ENCODE data around the gene CDKL1.
A peak's percentile ranks its signal among the peaks of the same experiment; 100 is the strongest.

The CDKL1 gene

DNA sequence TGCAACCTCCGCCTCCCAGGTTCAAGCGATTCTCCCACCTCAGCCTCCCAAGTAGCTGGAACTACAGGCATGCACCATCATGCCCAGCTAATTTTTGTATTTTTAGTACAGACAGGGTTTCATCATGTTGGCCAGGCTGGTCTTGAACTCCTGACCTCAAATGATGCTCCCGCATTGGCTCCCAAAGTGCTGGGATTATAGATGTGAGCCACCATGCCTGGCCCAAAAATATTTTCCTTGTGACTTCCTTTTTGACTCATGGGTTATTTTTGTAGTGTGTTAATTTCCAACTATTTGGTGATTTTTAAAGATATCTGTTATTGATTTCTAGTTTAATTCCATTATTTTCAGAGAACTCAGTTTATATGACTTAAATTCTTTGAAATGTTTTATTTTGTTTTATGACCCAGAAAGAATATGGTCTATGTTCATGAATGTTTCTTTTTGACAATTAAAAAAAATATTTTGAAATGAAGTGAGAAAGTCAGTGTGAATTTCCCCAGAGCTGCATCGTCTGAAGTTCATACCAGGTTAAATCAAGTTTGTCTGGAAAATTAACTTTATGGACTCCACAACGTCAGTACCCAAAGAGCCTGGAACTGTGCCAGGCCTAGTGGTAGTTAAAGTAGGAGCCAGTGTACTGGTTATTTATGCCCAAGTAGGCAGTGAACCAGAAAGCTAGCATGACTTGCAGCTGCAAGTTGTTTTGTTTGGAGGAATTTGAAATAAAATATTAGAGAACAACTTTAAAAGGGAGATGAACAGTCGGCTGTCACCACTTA, 2.8 kb upstream of the CDKL1 start:
- H3K27ac Mint-ChIP-seq = no peak overlapping the region
- H3K36me3 Mint-ChIP-seq (ENCODE audit: low read depth) = no peaks in the 10 kb centered on the region
- ATAC-seq (no peak), DNase-seq (no peak)
- no peak overlapping the region for H3K4me3 Mint-ChIP-seq
- peaks cover 12% of the 10 kb centered on the region for H3K4me1 Mint-ChIP-seq
- no peaks in the 10 kb centered on the region for H3K9me3 Mint-ChIP-seq
- H3K27me3 Mint-ChIP-seq = peaks cover 13% of the 10 kb centered on the region

DNA sequence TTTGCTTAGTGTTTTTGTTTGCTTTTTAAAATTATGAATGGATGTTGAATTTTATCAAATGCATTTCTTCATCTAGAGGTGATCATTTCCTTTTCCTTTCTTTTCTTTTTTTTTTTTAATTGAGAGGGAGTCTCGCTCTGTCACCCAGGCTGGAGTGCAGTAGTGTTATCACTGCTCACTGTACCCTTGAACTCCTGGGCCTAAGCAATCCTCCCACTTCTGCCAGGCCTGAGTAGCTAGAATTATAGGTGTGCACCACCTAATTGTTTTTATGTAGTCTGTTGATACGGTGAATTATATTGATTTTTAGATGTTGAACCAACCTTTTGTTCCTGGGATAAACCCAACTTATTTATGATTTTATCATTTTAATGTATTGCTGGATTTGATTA, 1.5 kb upstream of the CDKL1 start:
- ATAC-seq (no peak), DNase-seq (no peak)
- Mint-ChIP-seq H3K4me1 (peaks cover 10% of the 10 kb centered on the region), H3K4me3 (no peak overlapping the region), H3K27ac (no peak overlapping the region), H3K36me3 (ENCODE audit: low read depth) (no peaks in the 10 kb centered on the region), H3K27me3 (peaks cover 13% of the 10 kb centered on the region), H3K9me3 (no peaks in the 10 kb centered on the region)

DNA sequence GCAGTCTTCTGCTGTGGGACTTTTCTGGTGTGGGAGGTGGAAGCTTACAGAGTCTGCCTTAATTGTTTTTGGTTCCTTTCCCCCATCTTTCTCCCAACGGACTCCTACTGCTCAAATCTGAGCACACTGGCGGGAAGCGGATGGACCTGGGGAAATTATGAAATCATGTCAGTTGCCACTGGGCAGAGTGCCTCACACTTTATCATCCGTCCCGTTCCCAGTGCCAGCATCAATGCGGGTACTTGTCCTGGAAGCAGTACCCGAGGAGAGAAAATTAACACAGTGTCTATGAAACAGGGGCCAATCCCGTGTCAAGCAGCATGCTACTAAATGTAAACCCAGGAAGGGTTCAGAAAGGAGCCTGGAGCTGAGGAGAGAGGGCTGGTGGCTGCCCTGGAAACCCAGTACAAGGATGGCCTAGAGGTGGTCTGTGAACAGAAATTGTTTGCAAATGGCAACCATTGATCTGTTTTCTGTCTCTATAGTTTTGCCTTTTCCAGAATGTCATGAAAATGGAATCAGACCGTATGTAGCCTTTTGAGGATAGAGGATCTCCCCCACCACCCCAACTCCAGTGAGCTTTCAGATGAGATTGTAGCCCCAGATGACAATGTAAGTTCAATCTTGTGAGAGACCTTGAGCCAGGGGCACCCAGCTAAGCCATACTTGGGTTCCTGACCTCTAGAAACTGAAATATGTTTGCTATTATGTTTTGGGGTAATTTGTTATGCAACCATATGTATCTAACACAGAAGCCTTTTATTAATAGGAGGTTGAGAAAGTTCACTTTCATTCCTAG, 908 bp upstream of the CDKL1 start:
- Mint-ChIP-seq H3K27me3 (peaks cover 13% of the 10 kb centered on the region), H3K9me3 (no peaks in the 10 kb centered on the region), H3K4me3 (peak overlapping the region; percentile 65), H3K4me1 (peaks cover 10% of the 10 kb centered on the region), H3K36me3 (ENCODE audit: low read depth) (no peaks in the 10 kb centered on the region), H3K27ac (peak overlapping the region; percentile 15)
- ATAC-seq (no peak), DNase-seq (no peak)

DNA sequence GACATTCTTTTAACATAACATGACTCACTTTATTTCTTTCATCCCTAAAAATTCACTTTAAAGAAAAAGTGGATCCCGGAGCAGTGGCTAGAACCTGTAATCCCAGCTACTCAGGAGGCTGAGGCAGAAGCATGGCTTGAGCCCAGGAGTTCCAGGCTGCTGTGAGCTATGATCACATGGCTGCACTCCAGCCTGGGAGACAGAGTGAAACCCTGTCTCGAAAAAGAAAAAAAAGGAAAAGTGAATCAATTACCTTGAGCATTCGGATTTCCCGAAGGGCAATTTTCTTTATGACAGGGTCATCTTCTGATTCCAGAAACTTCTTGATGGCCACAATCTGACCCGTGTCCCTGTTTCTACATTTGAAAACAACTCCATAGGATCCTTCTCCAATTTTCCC, 1.2 kb downstream of the CDKL1 start:
- H3K4me3 Mint-ChIP-seq = peak overlapping the region; percentile 84
- peaks cover 13% of the 10 kb centered on the region for H3K27me3 Mint-ChIP-seq
- H3K4me1 Mint-ChIP-seq = peaks cover 10% of the 10 kb centered on the region
- no peaks in the 10 kb centered on the region for H3K36me3 Mint-ChIP-seq (ENCODE audit: low read depth)
- DNase-seq (no peak), ATAC-seq (no peak)
- no peaks in the 10 kb centered on the region for H3K9me3 Mint-ChIP-seq
- no peak overlapping the region for H3K27ac Mint-ChIP-seq

DNA sequence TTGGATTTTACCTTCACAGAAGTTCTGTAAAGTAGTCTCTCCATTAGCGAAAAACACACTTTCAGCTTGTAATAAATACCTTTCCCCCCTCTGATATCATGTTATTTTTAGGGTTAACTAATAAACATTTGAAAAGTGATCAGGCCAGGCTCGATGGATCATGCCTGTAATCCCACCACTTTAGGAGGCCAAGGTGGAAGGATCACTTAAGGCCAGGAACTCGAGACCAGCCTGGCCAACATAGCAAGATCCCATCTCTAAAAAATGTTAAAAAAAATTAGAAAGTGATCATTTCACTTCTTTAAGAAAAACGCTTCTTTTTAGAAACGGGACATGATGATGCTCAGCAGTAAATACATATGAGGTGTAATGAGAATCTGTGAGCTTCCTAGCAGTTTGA, 2.0 kb downstream of the CDKL1 start:
- Mint-ChIP-seq H3K4me1 (peaks cover 10% of the 10 kb centered on the region), H3K4me3 (no peak overlapping the region), H3K9me3 (no peaks in the 10 kb centered on the region), H3K27me3 (peaks cover 13% of the 10 kb centered on the region), H3K36me3 (ENCODE audit: low read depth) (no peaks in the 10 kb centered on the region), H3K27ac (no peak overlapping the region)
- DNase-seq (no peak), ATAC-seq (no peak)

DNA sequence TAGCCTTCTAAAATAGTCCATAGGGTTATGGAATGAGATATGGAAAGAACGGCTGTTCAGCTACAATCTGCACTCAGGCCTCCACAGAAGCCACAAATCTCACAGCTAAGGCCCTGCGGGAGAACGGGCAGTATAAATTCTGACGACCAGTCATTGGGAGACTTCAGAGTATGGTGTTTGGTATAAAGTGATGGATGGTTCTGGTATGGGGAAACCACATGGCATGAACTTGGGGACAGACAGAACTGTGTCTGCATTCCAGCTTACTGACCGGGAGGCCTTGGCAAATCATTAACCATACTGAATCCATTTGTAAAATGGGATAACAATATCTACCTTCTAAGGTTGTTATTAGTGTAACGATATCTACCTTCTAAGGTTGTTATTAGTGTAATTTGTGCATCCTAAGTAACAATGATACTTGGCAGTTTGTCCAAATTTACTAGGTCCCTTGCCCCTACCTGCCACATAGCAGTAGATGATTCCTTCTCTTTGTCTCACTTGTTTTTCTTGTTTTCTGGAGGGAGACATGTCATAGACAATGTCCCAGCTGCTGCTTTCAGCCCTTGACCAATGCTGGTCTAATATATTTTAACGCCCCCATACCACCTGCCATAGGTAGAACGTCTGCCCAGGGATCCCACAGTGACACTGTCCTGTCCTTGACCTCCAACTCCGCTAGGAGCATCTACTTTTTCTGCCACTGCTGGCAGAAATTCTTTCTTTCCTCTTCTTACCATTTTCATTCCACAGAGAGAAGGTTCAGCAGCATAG, 6.8 kb downstream of the CDKL1 start:
- DNase-seq (no peak), ATAC-seq (no peak)
- no peak overlapping the region for H3K4me3 Mint-ChIP-seq
- H3K36me3 Mint-ChIP-seq (ENCODE audit: low read depth) = no peaks in the 10 kb centered on the region
- no peaks in the 10 kb centered on the region for H3K9me3 Mint-ChIP-seq
- H3K27me3 Mint-ChIP-seq = no peaks in the 10 kb centered on the region
- H3K4me1 Mint-ChIP-seq = no peaks in the 10 kb centered on the region
- no peak overlapping the region for H3K27ac Mint-ChIP-seq

DNA sequence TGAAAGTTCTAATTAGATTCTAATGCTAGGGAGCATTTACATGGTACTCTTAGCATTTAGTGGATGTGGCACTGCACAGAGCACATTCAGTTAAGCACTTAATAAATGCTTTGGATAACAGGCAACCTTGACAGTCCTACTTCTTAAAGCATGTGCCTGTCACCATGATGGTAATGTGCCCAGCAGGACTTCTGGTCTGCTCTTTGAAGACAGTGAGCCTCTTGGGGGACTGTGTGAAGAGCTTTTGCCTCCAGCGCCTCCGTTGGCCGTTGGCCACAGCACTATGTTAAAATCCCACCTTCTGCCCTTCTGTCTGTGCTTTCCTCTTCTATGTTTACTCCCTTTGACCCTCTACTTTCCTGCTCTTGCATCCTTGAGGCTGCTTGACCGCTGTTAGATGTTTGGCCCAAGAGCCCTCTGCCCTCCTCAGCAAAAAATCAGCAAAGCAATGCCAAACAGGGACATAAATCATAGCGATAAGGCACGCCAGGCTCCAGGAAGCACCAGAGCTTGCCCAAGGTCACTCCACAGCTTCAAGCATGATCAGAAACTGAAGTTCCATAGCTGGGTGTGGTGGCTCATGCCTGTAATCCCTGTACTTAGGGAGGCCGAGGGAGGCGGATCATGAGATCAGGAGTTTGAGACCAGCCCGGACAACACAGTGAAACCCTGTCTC, 8.3 kb downstream of the CDKL1 start:
- H3K4me1 Mint-ChIP-seq = no peaks in the 10 kb centered on the region
- no peaks in the 10 kb centered on the region for H3K36me3 Mint-ChIP-seq (ENCODE audit: low read depth)
- H3K27ac Mint-ChIP-seq = no peak overlapping the region
- no peaks in the 10 kb centered on the region for H3K9me3 Mint-ChIP-seq
- no peak for ATAC-seq
- H3K4me3 Mint-ChIP-seq = no peak overlapping the region
- no peak for DNase-seq
- H3K27me3 Mint-ChIP-seq = no peaks in the 10 kb centered on the region

DNA sequence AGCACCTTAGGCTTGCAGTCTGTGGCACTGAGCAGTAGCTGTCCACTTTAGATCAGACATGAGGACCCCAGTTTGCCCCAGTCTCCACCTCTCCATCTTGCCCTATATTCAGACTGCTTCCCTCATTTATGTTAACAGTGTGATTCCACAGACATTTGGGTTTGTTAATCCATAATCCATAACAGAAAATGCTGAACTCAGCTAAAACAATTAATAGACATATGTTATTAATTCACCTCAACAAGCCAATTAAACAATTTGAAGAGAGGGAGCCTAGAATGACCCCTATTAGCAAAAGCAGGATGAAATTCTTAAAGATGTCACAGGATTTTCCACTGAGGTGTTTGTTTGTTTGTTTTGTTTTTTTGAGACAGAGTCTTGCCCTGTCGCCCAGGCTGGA, 9.1 kb downstream of the CDKL1 start:
- H3K9me3 Mint-ChIP-seq = no peaks in the 10 kb centered on the region
- H3K4me1 Mint-ChIP-seq = no peaks in the 10 kb centered on the region
- H3K36me3 Mint-ChIP-seq (ENCODE audit: low read depth) = no peaks in the 10 kb centered on the region
- no peak for DNase-seq
- H3K27ac Mint-ChIP-seq = no peak overlapping the region
- no peak overlapping the region for H3K4me3 Mint-ChIP-seq
- ATAC-seq = no peak
- H3K27me3 Mint-ChIP-seq = no peaks in the 10 kb centered on the region

DNA sequence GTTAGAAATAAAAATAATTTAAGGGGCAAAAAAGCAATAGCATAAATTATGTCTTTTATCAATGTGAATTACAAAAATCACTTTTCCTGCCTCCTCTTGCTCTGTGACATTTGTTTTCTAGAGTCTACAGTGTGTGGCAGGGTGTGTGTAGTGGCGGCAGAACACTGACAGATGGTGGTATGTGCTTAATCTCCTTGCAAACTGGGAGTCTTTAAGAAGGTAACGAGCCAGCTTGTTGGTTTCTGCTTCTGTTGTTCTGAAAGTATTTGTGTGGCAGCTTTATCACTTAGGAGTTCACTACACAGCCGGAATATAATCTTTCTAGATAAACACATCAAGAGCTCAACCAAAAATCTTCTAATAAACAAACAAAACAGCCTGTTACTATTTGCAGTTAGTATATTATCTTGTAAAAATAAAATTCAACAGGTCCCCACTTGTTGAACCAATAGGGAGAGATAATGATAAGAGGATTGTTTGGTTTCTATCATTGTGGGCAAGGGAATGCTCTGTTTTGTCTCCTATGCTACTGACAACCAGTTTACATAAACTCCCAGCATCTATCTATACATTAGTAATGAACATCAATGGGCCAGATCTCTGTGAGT, 13.0 kb downstream of the CDKL1 start:
- no peak overlapping the region for H3K27ac Mint-ChIP-seq
- no peaks in the 10 kb centered on the region for H3K9me3 Mint-ChIP-seq
- ATAC-seq (no peak), DNase-seq (no peak)
- no peaks in the 10 kb centered on the region for H3K36me3 Mint-ChIP-seq (ENCODE audit: low read depth)
- H3K27me3 Mint-ChIP-seq = no peaks in the 10 kb centered on the region
- no peaks in the 10 kb centered on the region for H3K4me1 Mint-ChIP-seq
- H3K4me3 Mint-ChIP-seq = no peak overlapping the region

DNA sequence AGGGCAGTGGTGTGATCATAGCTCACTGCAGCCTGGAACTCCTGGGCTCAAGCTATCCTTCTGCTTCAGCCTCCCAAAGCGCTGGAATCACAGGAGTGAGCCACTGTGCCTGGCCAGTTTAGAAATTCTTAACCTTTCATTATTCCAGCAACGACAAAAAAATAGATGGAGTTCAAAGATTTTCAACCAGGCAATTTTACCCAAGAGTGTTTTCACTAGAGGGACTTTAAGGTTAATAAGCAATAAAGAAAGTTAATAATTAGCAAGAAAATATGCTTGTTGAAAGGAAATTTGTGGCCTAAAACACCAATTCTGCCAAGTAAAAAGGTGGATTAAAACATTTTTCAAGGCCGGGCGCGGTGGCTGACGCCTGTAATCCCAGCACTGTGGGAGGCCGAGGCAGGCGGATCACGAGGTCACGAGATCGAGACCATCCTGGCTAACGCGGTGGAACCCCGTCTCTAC, 14.8 kb downstream of the CDKL1 start:
- Mint-ChIP-seq H3K4me3 (no peak overlapping the region), H3K4me1 (no peaks in the 10 kb centered on the region), H3K36me3 (ENCODE audit: low read depth) (no peaks in the 10 kb centered on the region), H3K27me3 (no peaks in the 10 kb centered on the region), H3K27ac (no peak overlapping the region), H3K9me3 (no peaks in the 10 kb centered on the region)
- ATAC-seq = no peak
- no peak for DNase-seq

DNA sequence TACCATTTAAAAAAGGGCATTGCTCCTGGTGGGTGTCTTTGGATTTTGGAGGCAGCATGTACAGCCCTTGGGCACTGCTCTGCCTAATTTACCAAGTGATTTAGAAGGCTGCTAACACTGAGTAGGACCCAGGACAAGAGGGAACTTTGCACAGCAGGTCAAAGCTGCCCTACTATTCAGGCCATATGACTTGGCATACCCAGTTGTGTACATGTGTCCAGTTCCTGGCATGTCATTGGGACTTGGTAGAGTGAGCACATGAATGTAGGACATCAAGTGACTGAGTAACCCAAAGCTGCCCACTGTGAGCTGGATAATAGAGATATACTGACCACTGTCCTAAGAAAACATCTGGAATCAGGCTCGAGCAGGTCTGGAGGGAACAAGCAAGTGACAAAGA, 15.7 kb downstream of the CDKL1 start:
- no peak overlapping the region for H3K27ac Mint-ChIP-seq
- ATAC-seq = no peak
- no peaks in the 10 kb centered on the region for H3K27me3 Mint-ChIP-seq
- H3K9me3 Mint-ChIP-seq = no peaks in the 10 kb centered on the region
- no peaks in the 10 kb centered on the region for H3K4me1 Mint-ChIP-seq
- H3K36me3 Mint-ChIP-seq (ENCODE audit: low read depth) = no peaks in the 10 kb centered on the region
- DNase-seq = no peak
- H3K4me3 Mint-ChIP-seq = no peak overlapping the region

DNA sequence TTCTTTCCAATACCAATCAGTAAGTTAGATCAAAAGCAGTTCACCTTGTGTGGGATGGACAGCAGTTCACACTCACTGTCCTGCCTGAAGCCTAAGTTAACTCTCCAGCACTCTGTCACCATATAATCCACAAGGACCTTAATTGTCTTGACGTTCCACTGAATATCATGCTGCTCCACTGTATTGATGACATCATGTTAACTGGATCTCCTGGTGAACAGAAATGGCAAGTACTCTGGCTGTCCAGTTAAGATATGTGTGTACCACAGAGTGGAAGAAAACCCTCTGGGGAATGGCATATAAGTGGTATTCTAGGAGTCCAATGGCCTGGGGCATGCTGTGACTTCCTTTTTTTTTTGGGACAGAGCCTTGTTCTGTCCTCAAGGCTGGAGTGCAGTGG, 16.2 kb downstream of the CDKL1 start:
- H3K27me3 Mint-ChIP-seq = no peaks in the 10 kb centered on the region
- DNase-seq (no peak), ATAC-seq (no peak)
- H3K4me1 Mint-ChIP-seq = no peaks in the 10 kb centered on the region
- no peaks in the 10 kb centered on the region for H3K36me3 Mint-ChIP-seq (ENCODE audit: low read depth)
- no peak overlapping the region for H3K4me3 Mint-ChIP-seq
- H3K9me3 Mint-ChIP-seq = no peaks in the 10 kb centered on the region
- H3K27ac Mint-ChIP-seq = no peak overlapping the region

DNA sequence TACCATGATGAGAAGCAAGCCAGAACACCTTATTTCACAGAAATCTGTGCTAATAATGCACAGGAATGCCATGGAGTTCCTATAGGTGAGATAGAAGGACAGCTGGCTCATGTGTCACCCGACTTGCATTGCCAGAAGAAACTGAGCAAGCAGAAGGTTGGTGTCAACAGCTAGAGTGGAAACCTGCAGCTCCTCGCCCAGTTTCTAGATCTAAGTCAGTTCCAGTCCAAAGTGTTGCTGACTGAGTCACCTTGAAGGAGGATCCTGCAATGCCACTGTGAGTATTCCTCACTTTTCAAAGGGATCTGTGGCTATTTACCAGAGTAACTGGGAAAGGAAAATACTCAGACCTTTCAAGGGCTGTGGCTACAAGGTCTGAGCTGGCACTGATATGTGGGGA, 17.1 kb downstream of the CDKL1 start:
- H3K4me3 Mint-ChIP-seq = no peak overlapping the region
- no peaks in the 10 kb centered on the region for H3K9me3 Mint-ChIP-seq
- no peaks in the 10 kb centered on the region for H3K27me3 Mint-ChIP-seq
- DNase-seq (no peak), ATAC-seq (no peak)
- no peaks in the 10 kb centered on the region for H3K36me3 Mint-ChIP-seq (ENCODE audit: low read depth)
- no peak overlapping the region for H3K27ac Mint-ChIP-seq
- H3K4me1 Mint-ChIP-seq = no peaks in the 10 kb centered on the region

DNA sequence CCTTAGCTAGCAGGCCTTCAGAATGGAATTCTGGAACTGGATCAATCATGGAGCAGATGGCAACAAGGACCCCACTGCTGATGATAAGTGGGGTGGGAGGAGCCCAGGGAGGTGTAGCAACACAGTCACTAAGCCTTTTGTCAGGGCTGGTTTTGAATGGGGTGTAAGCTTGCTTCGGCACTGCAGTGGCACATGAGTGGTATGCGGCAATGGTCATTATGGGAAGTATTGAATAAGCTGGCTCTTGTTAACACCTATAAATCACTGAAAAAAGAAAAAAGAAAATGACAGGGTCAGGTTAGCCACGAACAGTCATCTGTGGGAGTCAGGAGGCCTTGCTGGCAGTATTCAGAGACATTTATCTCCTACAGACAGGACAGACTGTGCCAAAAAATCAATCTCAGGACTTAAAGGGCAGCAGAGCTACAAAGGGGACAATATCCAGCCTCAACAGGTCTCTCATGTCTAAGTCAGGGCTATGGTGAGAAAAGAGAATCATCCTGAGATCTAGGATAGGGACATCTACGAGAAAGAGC, 19.1 kb downstream of the CDKL1 start:
- Mint-ChIP-seq H3K9me3 (no peaks in the 10 kb centered on the region), H3K4me1 (peaks cover 2% of the 10 kb centered on the region), H3K27me3 (no peaks in the 10 kb centered on the region), H3K4me3 (no peak overlapping the region), H3K36me3 (ENCODE audit: low read depth) (no peaks in the 10 kb centered on the region), H3K27ac (no peak overlapping the region)
- no peak for ATAC-seq
- no peak for DNase-seq
